Activated T-cell treated with anti-CD3 and anti-CD28 coated beads, Interleukin-2, amount 50 U/mL, for 48 hours (primary cell): Measurements from ENCODE around the gene SF3B4.

ENCODE experiments used
- DNase-seq, 2 experiments: peaks; one replicate each; pipeline ENCODE4 v3.0.0-alpha.2; 2020

SF3B4 gene

DNA sequence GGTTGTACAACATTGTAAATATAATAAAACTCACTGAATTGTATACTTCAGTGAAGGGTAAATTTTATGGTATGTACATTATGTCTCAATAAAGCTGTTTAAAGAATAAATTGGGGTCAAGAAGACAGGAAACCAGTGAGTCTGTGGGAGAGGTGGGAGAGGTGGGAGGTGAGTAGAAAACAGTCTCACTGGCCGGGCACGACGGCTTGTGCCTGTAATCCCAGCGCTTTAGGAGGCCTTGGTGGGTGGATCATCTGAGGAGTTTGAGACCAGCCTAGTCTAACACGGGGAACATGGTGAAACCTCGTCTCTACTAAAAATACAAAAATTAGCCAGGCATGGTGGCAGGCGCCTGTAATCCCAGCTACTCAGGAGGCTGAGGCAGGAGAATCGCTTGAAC is 4.9 kb upstream of the SF3B4 start:
- no peak for DNase-seq

DNA sequence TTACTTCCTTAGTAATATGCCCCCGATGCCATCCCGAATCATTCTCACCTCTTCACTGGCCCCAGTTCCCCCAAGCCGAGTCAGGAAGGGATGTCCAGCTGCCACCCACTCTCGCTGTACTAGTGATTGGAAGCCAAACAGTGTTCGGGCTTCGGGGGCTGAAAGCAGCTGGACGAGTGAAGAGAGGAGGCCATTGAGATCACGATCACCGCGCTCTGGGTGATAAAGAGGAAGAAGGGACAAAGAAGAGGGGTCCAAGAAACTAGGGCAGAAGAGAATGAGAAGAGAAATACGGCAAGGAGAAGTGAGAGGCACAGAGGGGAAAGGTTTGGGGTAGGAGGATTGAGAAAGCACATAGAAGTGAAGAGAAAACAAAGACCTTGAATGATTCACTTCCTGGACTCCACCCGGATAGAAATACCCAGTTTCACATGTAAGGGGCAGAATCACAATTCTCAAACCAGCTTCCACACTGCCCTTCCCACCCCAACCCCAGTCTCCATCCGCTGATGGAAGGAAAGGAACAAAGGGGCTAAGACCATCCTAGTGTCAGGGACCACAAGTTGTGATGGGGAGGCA is 3.7 kb upstream of the SF3B4 start:
- no peak for DNase-seq

DNA sequence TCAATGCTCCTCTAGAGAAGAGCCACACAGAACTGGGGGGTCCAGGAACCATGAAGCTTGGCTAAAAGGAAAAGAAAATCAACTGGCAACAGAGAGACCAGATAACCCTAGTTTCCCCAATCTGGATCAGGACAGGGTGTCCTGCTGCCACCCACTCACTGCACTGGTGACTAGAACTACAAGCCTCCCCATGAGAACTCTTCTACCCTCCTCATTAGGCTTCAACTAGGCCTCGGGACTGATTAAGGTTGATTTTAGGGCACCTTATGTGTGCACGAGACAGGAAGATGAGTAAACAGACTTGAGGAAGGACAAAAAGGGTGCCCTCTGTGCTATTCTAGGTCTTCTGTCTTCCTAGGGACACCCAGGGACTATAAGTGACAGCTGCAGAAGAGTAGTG is 2.3 kb upstream of the SF3B4 start:
- DNase-seq = no peak

DNA sequence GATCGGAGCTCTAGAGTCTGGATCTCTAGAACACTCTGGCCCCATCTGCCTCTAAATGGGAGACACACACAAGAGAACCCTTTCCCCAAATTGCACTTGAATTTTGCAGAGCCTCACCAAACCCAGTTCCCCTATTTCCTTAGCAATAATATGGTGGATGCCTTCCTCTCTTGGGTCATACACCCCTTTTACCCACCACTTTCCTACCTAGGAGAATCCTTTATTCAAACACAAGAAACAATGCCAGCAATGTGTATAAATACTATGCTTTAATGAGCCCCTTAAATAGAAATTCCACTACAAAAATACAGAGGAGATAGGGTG is 760 bp upstream of the SF3B4 start:
- DNase-seq = no peak

DNA sequence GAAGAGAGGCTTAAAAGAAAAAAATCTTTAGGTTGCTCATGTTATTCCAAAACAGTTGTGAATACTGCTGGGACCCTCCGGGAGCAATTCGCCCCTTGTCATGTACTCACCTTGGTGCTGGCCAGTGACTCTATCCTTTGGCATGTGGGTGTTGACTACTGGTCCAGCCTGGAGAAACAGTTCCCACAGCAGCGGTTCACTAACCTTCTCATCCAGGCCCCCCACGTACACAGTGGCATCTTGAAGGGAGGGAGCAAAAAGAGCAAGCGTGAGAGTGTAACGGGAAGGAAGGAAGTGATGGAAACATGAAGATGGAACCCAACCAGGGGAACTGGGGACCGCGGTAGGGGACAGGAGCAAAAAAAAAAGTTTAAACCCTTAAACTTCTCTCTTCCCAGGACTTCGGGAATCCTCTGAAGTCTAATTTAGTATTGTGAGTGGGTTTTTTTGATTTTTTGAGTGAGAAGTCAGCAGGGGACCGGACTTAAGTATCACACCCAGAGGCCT is 494 bp downstream of the SF3B4 start:
- no peak for DNase-seq

DNA sequence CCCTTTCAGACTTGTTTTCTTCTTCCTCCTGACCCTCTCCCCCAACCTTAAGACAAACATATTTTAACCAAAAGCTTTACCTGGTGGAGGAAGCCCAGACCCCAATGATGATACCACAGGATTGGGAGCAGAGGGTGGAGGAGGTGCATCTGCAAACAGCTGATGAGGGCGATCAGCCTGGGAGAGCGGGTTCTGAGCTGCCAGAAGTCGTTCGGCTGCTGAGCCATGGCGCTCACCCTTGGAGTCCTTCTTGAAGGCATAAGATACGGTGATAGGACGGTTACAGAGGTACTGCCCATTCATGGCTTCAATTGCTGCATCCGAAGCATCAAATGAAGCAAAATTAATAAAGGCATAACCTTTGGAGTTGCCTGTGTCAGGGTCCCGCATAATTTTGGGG is 1.3 kb downstream of the SF3B4 start:
- no peak for DNase-seq

DNA sequence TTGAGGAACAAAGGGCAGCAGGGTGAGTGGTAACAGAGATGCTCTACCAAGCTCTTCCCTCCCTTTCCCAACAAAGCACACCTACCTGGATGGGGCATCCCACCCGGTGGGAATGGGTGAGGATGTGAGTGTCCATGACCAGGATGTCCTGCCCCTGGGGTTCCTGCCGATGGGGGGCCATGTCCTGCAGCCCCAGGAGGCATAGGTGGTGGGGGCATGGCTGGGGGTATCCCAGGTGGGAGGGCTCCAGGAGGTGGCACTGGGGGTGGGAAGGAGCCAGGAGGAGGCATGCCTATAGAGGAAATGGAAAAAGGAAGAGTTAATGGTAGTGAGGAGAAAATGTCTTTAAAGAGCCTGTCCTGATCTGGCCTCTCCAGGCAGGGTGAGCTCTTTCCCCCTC is 1.9 kb downstream of the SF3B4 start:
- no peak for DNase-seq

DNA sequence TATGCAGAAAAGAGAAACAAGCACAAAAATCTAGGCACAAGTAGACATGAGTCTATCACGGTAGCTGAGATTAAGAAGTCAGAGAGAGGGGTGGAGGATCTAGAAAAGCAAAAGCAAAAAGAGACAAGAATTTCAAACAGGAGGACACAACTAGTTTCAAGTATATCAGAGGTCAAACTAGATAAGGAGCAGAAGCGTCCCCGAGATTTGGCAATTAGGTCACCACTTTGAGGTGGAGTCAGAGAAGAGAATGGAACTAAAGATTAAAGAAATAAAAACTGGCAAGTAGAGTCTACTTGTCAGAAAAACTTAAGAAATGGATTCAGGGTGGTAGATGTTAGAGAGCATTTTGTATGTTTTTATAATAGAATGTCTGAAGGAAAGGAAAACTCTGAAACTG is 2.3 kb downstream of the SF3B4 start:
- DNase-seq = no peak

DNA sequence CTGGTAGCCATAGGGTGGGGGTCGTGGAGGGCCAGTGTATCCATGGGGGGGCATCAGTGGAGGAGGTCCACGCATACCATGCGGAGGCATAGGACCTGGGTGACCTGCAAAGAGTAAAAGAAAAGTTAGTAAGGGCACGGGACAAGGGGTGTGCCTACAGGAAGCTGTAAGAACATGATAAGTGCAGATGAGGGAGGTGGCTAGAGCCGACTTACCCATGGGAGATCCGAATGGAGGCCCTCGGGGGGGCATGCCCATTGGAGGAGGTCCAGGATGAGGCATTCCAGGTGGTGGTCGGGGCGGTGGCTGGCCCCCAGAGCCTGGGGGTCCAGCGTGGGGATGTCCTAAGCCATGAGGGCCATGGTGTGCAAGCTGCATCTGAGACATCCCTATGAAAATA is 4.0 kb downstream of the SF3B4 start:
- DNase-seq = no peak

DNA sequence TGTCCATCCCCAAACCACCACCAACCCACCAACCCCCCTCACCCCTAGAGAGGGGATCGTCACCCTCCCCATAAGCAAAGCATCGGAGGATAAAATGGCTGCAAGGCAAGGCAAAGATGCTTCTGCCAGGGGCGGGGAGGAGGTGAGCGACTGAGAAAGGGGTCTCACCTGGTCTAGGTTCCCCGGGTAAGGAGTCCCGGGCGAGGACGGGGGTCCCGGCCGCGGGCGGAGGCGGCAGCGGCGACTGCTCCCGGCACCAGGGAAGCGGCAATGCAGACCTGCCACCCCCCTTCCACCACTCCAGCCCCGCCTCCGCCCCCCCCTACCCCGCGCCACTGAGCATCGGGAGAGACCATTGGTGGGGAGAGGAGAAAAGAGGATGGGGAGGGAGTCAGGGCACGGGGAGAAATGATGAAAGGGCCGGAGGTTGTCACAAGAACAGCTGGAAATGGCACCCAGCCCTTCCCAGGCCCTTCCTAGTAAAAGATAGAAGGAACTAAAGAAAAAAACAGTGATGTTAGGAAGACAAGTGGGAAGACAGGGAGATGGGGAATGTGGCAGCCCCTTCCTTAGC is 9.9 kb downstream of the SF3B4 start, which contains the start of gene SV2A:
SV2A (minus strand) TSS at position 274 of the 574 bp plus-strand sequence. CDS start 4,004 bp downstream, outside the sequence.
- DNase-seq = peak; percentile 67 to 69

DNA sequence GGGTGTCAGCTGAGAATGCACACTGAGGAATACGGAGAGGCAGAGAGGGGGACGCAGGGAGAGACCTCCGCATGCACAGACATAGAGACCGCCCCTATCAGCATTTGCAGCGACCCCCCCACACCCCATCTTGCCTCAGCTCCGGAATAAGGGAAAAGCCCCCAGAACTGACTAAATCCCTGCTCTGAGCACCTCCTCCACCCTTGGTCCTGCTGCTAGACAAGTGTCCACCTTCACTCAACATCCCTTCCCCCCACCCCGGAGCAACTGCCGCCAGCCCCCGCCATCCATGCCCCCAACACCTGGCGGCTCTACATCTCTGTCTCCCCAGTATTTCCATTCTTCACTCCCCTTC is 10.7 kb downstream of the SF3B4 start:
- DNase-seq = no peak

DNA sequence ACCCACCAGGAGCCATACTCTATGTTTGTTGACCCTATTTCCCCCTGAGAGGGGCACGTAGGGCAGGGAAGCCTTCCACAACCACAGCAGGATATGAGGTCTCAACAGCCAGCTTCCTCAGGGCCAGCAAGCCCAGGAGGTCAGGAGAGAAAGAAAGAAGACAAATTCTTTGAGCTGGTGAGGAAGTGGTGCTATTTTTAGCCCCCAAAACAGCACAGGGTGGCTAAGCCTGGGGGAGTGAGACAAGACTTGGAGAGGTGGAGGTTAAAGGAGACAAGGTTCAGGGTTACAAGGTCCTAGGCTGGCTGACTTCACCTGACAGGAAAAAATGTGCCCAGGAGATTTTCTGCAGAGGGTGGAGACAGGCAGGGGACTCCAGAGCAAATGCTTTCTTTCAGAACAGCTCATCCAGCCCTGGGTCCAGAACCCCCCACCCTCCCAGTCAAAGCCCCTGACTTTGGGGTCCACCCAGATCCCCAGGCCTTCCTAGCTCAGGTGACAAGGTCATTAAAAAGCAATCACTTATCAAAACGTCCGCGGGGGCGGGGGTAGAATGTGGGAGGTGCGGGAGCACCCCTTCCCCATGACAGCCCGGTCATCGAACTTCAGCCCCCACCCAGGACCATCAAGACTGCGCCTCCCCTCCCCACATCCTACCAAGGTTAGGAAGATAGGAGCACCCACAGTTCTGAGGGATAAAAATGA is 11.3 kb downstream of the SF3B4 start:
- DNase-seq = no peak

DNA sequence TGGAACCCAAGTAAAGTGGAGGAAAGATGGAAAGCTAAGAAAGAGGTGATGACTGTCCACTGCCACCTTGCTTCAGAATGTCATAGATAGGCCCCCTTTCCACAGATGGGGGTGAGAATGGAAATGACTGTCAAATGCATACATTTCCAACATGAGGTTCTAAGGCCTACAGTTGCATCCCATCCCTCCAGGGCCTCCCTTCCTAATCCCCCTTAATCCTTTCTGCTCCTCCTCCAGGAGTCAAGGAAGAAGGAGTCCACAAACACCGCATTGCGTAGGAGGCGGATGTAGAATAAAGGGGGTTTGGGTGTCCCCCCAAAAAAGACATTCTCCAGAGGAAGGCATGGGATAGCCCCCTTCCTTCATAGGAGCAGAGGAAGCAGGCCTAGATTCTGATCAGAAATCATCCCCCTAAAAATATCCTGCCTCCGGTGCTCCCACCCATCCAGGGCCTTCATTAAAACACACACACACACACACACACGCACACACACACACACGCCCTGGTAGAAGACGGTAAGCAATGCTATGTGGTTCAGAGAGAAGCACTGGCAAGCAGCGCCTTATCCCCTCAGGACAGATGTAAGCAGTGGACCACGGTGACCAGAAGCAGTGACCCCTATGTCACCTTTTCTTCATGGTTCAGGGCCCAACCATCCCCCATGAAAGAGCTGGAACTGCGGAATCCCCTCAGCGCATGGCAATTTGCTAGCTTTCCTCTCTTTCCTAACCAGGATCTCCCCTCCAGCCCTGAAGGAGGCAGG is 12.0 kb downstream of the SF3B4 start:
- DNase-seq = no peak

DNA sequence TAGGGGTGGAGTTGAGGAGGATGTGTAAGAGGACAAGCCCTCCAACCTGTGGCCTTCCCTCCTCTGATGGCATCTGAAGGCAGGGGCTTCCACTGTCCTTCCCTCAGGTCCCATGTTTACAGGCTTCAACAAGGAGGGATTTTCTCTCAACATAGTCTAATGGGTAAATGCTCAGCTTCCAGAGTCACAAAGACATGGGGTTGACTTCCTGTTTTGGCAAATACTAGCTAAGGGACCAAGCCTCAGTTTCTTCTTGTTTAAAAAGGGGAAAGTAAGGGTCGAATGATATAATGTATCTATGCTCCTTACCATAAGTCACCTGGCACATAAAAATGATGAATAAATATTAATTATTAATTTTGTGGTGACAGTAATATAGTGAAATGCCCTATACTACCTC is 13.1 kb downstream of the SF3B4 start:
- DNase-seq = no peak

DNA sequence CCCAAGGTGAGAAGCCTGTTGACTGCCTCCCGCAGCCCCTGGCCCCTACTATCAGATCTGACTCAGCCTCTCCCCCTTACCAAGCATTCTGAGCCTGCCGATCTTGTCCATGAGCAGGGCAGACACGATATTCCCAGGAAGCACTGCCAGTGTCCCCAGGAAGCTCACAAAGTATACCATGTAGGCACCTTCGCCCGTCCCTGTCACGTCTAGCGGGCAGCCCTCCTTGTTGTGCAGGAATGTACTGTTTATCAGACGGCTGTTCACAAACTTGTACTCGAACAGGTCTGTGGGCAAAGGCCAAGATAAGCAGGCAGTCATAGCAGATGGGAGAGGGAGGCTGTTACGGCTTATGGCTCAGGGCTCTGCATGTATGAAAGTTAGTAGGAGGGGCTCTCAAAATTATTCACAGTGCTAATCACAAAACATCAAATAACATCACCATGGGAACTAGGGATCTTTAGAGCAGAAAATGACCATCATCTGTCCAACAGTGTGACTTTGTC is 21.0 kb downstream of the SF3B4 start:
- no peak for DNase-seq

DNA sequence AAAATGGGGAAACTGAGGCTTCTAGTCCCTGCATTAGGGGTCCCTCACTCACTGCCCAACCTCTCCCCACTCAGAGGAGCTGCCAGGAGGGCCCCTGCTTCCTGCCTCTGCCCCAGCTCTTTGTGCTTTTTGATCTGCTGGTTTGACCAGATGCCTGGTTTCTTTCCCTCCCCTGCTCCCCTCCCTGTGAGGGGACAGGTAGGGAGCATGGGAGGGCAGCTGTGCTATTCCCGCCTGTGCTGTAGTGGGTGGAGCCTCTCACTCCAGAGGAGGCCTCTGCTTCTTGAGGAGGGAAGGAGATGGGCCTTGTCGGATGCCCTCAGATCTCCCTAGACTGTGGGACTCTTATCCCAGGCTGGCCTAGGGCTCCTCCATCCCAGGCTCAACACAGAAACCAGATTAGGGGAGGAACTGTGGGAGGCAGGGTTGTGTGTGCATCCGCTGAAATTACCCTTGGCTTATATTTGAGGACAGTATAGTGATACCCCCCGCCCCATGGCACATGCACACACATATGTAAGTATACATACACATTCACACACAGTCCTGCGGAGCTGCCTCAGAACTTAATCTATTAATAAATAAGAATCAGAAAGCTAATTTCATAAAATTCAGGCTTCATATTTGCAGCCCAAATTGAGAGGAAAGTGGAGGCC is 23.6 kb downstream of the SF3B4 start:
- DNase-seq = no peak

DNA sequence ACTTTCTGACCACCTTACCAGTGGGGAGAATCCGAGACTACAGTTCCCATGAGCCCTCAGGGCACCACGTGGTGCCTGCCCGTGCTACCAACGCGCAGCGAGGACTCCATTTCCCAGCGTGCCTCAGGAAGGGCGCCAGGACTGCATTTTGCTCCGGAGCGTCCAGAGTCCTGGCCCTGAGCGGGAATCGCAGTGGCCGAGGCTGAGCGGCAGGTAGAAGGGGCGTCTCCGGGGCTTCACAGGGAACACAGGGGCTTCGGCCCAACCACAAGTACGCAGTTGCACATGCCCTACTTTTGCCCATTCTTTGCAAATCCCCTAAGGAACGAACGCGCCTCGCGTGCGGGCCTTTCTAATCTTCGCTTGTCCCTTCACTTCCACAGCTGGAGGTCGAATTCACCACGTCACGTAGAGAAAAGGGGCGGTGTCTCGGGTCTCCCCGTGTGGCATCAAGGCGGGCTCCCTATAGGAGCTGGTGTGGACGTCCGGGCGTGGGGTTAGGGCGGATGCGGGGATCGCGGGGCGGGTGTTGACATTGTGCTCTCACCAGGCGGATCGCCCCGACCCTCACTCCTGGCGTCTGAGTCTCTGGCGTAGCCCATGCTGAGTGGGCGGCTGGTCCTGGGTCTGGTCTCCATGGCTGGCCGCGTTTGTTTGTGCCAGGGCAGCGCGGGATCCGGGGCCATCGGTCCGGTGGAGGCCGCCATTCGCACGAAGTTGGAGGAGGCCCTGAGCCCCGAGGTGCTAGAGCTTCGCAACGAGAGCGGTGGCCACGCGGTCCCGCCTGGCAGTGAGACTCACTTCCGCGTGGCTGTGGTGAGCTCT is 27.9 kb downstream of the SF3B4 start, which contains the start of gene BOLA1:
BOLA1 (plus strand) TSS at position 109 of the 825 bp plus-strand sequence; CDS start at position 601, 492 bp downstream.
- peak; percentile 86 to 88 for DNase-seq

DNA sequence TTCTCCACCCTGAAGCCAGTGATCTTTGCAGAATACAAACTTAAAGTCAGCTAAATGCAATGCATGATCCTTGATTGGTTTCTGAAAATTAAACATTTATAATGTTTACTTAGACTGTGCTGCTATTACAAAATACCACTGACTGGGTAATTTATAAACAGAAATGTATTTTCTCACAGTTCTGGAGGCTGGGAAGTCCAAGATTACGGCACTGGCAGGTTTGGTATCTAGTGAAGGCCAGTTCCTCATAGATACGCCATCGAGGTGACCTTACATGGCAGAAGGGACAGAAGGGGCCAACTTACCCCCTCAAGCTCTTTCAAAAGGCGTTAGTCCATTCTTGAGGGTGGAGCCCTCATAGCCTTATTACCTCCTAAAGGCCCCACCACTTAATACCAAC is 31.0 kb downstream of the SF3B4 start:
- no peak for DNase-seq

DNA sequence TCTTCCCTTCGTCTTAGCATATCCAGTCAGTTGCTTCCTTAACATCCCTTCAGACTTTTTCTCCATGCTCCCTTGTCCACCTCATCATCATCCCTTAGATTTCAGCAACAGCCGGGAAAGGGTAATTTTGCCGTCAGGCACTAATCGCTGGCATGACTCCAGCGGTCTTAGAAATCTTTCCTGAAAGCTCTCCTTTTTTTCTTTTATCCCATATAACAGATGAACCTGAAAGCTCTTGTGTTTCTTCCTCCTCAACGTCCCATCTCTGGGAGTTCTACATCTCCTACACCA is 38.7 kb downstream of the SF3B4 start:
- DNase-seq = no peak

DNA sequence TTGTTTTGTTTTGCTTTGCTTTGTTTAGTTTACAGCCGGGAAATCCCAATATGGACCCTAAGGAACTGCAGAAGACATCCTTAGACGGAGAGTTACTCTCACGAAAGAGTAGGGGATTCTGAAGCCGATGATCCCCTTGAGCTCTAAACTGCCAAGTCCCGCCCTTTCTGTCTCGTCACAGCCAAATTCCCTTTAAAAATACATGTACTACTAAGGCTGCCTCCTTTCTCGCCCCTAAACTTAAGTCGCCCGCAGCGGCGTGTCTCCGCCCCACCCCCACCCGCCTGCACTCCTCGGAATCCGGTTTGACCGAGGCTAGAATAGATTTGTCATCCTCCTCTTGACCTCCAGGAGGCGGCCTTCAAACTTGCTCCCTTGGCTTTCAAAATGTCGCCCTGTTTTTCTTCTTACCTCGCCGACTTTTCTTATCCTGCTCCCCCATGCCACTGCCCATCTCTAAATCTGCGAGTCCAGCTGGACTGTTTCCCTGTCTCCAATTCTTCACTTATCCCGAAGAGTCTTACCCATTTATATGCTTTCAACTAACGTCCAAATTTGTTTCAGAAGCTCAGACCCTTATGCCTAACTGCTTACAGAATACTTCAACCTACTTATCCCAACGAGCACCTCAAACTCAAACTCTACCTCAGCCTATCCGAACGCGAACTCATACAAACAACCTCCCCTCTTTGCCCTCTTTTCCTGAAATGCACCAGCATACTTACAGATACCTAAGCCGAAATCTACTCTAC is 39.2 kb downstream of the SF3B4 start:
- DNase-seq = peak; percentile 87 to 88

DNA sequence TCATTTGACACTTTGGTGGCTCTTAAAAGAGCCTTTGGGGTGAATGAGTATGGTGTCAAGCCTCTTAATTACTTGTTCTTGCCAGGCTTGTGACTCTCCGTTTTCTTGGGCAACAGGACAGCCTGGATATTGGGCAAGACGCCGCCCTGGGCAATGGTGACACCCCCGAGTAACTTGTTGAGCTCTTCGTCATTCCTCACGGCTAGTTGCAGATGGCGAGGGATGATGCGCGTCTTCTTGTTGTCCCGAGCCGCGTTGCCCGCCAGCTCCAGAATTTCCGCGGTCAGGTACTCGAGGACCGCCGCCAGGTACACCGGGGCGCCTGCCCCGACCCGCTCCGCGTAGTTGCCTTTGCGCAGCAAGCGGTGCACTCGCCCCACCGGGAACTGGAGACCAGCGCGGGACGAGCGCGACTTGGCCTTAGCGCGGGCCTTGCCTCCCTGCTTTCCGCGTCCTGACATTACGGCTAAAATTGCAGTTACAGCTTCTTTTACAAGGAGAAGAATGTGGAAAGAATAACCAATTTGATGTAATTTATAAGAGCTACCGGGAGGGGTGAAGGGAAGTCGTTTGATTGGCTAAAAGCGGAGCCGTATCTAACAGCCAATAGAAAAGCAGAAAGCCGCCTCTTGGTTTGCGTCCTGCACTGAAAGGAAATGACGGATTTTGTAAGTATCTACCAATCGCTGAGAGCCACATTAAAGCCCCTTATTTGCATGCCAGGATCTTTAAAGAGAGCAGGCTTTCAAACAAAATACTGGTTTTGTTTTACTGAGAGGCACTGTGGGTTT is 40.0 kb downstream of the SF3B4 start:
- DNase-seq = peak; percentile 84 to 86
